Measurements from ENCODE around the gene TESK1.
A peak's percentile ranks its signal among the peaks of the same experiment; 100 is the strongest.

Gene TESK1, protein sequence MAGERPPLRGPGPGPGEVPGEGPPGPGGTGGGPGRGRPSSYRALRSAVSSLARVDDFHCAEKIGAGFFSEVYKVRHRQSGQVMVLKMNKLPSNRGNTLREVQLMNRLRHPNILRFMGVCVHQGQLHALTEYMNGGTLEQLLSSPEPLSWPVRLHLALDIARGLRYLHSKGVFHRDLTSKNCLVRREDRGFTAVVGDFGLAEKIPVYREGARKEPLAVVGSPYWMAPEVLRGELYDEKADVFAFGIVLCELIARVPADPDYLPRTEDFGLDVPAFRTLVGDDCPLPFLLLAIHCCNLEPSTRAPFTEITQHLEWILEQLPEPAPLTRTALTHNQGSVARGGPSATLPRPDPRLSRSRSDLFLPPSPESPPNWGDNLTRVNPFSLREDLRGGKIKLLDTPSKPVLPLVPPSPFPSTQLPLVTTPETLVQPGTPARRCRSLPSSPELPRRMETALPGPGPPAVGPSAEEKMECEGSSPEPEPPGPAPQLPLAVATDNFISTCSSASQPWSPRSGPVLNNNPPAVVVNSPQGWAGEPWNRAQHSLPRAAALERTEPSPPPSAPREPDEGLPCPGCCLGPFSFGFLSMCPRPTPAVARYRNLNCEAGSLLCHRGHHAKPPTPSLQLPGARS

GRCh38 chr9:35604578-35605350 lies at the start of gene TESK1:
TSS of gene TESK1 (plus strand) at chr9:35605262. CDS start at chr9:35605620, 358 bp downstream.
- H3K27ac Mint-ChIP-seq, result peak within 1 kb of the TSS; percentile 98 to 99
- H3K27me3 Mint-ChIP-seq, result no peaks in the 10 kb centered on the region
- DNase-seq (peak; percentile 85 to 88), ATAC-seq (peak; percentile 62)
- peaks cover 55% of the 10 kb centered on the region for H3K4me1 Mint-ChIP-seq
- no peaks in the 10 kb centered on the region for H3K9me3 Mint-ChIP-seq
- H3K4me3 Mint-ChIP-seq, result peak within 1 kb of the TSS; percentile 95 to 100

DNA sequence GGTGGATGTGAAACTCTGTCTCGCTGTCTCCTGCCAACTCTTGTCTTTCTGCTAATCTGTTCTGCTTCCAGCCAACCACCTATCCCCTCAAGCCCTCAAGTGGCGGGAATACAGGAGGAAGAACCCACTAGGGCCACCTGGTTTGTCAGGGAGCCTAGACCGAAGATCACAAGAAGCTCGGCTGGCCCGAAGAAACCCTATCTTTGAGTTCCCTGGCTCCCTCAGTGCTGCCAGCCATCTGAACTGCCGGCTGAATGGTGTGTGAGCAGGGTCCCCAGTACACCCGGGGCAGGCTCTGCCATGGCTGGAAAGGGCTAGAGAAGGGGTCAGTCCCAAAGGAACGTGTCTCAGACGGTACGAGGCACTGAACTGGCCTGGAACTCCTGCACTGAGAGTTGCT lies 49.2 kb upstream of the TESK1 start:
- Mint-ChIP-seq H3K9me3 (no peaks in the 10 kb centered on the region), H3K27ac (peak overlapping the region in 1 of 2 donors; percentile 57), H3K27me3 (no peaks in the 10 kb centered on the region), H3K4me3 (no peak overlapping the region), H3K4me1 (no peaks in the 10 kb centered on the region)
- no peak for DNase-seq
- no peak for ATAC-seq

- no peak overlapping the region for H3K4me3 Mint-ChIP-seq
- H3K4me1 Mint-ChIP-seq, result no peaks in the 10 kb centered on the region
- DNase-seq (no peak), ATAC-seq (no peak)
- H3K9me3 Mint-ChIP-seq, result no peaks in the 10 kb centered on the region
- H3K27me3 Mint-ChIP-seq, result no peaks in the 10 kb centered on the region
- H3K27ac Mint-ChIP-seq, result no peak overlapping the region
These were observed 48.3 kb upstream of the TESK1 start for GRCh38 chr9:35556776-35557175.

DNA sequence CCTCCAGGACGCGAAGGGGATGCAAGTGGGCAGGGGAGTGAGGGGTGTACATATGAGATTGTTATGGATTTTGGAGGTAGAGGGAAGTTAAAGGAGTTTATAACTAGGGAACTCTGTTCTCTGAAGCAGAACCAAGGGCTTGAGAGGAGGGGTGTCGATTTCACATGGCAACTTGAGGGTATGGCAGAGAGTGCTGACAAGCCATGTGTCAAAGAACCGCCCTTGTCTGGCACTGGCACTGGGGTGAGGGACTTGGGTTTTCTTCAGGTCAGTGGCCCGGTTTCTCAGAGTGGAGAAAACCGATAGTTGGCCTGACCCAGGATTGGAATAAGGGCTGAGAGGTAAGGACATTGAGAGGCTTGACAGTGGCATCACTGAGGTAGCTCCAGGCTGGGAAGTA lies 47.7 kb upstream of the TESK1 start:
- no peak for DNase-seq
- peak overlapping the region in 1 of 2 donors; percentile 19 for H3K27ac Mint-ChIP-seq
- H3K4me1 Mint-ChIP-seq, result no peaks in the 10 kb centered on the region
- no peaks in the 10 kb centered on the region for H3K27me3 Mint-ChIP-seq
- H3K4me3 Mint-ChIP-seq, result no peak overlapping the region
- H3K9me3 Mint-ChIP-seq, result no peaks in the 10 kb centered on the region
- ATAC-seq, result no peak

- no peak overlapping the region for H3K27ac Mint-ChIP-seq
- no peak overlapping the region for H3K4me3 Mint-ChIP-seq
- DNase-seq (no peak), ATAC-seq (no peak)
- H3K9me3 Mint-ChIP-seq, result no peaks in the 10 kb centered on the region
- no peaks in the 10 kb centered on the region for H3K27me3 Mint-ChIP-seq
- H3K4me1 Mint-ChIP-seq, result no peaks in the 10 kb centered on the region
These were observed 46.9 kb upstream of the TESK1 start for GRCh38 chr9:35558185-35558584.

DNA sequence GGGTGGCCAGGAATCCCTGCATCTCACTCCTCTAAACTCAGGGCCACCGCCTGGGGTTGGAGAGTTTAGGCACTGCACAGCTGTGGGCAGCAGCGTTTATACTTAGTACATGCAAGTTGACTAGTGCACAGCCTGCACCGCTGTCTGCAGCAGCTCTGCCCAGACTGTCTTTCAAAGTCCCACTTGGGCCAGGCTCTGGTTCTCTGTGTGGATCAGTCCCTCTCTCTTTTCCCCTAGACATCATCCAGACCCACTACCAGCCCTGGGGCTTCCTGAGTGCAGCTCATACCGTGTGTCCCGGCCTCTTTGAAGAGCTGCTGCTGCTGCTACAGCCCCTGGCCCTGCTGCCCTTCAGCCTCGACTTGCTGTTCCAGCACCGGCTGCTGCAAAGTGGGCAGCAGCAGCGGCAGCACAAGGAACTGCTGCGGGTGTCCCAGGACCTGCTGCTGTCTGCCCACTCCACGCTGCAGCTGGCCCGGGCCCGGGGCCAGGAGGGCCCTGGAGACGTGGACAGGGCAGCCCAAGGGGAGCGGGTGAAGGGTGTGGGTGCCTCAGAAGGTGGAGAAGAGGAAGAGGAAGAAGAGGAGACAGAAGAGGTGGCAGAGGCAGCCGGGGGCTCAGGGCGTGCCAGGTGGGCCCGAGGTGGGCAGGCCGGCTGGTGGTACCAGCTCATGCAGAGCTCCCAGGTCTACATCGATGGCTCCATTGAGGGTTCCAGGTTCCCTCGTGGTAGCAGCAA lies 45.1 kb upstream of the TESK1 start:
- no peak overlapping the region for H3K4me3 Mint-ChIP-seq
- no peaks in the 10 kb centered on the region for H3K9me3 Mint-ChIP-seq
- no peaks in the 10 kb centered on the region for H3K27me3 Mint-ChIP-seq
- ATAC-seq, result peak; percentile 11
- H3K4me1 Mint-ChIP-seq, result peaks cover 7% of the 10 kb centered on the region
- peak overlapping the region in 1 of 2 donors; percentile 49 for H3K27ac Mint-ChIP-seq
- no peak for DNase-seq

DNA sequence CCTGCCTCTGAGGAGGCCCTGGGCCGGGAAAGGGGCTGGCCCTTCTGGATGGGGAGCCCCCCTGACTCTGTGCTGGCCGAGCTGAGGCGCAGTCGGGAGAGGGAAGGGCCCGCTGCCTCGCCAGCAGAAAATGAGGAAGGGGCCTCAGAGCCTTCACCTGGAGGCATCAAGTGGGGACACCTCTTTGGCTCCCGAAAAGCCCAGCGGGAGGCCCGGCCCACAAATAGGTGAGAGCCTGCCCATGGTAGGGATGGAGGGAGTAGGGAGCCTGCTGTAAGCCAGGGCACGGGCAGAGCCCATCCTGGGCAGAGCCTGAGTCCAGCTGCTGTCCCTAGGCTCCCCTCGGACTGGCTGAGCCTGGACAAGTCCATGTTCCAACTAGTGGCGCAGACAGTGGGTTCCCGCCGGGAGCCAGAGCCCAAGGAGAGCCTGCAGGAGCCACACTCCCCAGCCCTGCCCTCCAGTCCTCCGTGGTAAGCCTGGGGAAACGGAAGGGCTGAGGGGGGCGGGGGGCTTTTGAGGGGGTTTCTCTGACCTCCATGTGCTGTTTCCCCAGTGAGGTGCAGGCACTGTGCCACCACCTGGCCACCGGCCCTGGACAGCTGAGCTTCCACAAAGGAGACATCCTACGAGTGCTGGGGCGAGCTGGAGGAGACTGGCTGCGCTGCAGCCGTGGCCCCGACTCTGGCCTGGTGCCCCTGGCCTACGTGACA lies 44.3 kb upstream of the TESK1 start:
- DNase-seq (no peak), ATAC-seq (peak; percentile 29)
- Mint-ChIP-seq H3K9me3 (no peaks in the 10 kb centered on the region), H3K4me1 (peaks cover 7% of the 10 kb centered on the region), H3K27me3 (no peaks in the 10 kb centered on the region), H3K27ac (no peak overlapping the region), H3K4me3 (no peak overlapping the region)

DNA sequence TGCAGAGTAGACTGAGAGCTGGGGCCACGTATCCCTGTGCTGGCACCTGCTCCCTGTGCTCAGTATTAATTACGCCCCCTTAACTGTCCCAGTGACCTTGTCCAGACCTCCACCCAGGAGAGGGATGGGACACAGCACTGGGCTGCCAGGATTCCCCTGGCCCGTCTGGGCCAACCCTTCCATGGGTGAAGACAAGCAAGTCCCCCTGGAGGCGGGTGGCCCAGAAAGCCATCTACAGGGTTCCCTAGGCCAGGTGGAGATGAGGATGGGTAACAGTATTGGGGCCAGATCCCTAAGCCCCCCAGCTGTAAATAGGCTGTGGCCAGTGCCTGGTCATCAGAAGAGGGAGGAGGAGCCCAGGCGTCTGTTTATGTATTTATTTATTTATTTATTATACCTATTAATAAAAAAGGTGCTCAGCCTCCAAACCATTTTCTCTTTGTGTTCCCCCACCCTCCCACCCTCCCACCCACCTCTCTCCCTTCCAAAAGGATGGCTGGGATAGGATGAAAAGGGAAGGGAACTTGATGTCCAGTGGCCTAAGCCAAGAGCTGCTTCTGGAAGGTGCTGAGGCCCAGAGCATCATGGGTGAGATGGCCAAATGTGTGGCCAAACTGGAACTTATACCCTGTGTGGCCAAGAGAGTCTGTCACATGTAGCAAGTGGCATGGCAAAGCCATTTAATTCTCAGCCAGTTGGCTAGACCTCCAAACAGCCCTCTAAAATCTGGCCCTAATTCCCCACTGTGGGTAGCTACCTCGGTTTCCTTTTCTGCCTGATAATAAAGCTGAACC lies 43.4 kb upstream of the TESK1 start:
- no peak for ATAC-seq
- H3K4me3 Mint-ChIP-seq, result no peak overlapping the region
- H3K9me3 Mint-ChIP-seq, result no peaks in the 10 kb centered on the region
- DNase-seq, result no peak
- H3K4me1 Mint-ChIP-seq, result peaks cover 16% of the 10 kb centered on the region
- no peaks in the 10 kb centered on the region for H3K27me3 Mint-ChIP-seq
- peak overlapping the region in 1 of 2 donors; percentile 34 for H3K27ac Mint-ChIP-seq

- Mint-ChIP-seq H3K27me3 (no peaks in the 10 kb centered on the region), H3K27ac (peak overlapping the region; percentile 40 to 94), H3K9me3 (no peaks in the 10 kb centered on the region), H3K4me3 (no peak overlapping the region), H3K4me1 (peaks cover 23% of the 10 kb centered on the region)
- ATAC-seq, result no peak
- DNase-seq, result no peak
These were observed 41.9 kb upstream of the TESK1 start for GRCh38 chr9:35562895-35563780.

GRCh38 chr9:35563791-35564197 lies 41.3 kb upstream of the TESK1 start:
- DNase-seq (no peak), ATAC-seq (no peak)
- Mint-ChIP-seq H3K4me1 (peaks cover 23% of the 10 kb centered on the region), H3K9me3 (no peaks in the 10 kb centered on the region), H3K27me3 (no peaks in the 10 kb centered on the region), H3K27ac (peak overlapping the region; percentile 37 to 57), H3K4me3 (peak overlapping the region in 1 of 2 donors; percentile 25)

DNA sequence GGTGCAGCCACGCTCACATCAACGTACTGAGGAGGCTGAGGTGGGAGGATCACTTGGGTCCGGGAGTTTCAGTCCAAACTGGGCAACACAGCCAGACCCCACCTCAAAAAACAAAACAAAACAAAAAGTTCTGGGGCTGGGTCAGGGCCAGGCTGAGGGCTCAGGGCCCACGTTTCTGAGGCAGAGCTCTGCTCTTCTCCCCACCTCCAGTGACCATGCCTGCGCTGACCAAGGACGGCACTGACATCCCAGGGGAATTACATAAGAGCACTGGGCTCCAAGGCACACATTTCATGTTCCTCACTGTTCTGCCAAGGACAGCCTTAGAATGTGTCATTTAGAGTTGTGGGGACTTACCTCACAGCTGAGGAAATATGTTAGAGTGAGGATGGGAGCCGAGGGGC lies 40.4 kb upstream of the TESK1 start:
- H3K4me3 Mint-ChIP-seq, result no peak overlapping the region

DNA sequence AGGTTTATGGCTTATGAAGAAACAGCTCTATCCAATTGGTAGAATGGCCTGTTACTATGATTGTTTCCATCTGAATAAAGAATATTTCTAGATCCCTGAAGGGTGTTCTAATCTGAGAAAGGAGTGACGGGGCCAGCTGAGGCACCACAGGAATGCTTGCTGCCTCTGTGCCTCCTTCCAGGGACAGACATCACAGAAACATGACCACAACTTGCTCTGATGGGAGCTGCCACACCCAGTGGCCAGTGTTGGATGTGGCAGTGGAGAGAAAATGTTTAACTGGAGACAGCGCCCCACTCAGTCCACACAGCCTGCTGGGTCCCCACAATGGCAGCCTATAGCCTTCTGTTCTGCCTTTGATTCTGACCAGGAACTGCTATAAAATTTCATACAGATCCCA lies 38.6 kb upstream of the TESK1 start:
- Mint-ChIP-seq H3K4me1 (peaks cover 46% of the 10 kb centered on the region), H3K4me3 (no peak overlapping the region), H3K9me3 (no peaks in the 10 kb centered on the region), H3K27me3 (no peaks in the 10 kb centered on the region), H3K27ac (no peak overlapping the region)
- ATAC-seq (no peak), DNase-seq (no peak)

More for the DNA sequence above, 40.4 kb upstream of the TESK1 start:
- Mint-ChIP-seq H3K27me3 (no peaks in the 10 kb centered on the region), H3K9me3 (no peaks in the 10 kb centered on the region), H3K4me1 (peaks cover 29% of the 10 kb centered on the region), H3K27ac (peak overlapping the region in 1 of 2 donors; percentile 69)
- ATAC-seq (no peak), DNase-seq (no peak)

GRCh38 chr9:35568196-35568595 lies 36.9 kb upstream of the TESK1 start:
- Mint-ChIP-seq H3K9me3 (no peaks in the 10 kb centered on the region), H3K4me3 (no peak overlapping the region), H3K27me3 (no peaks in the 10 kb centered on the region), H3K4me1 (peaks cover 58% of the 10 kb centered on the region), H3K27ac (peak overlapping the region; percentile 66 to 89)
- DNase-seq (no peak), ATAC-seq (no peak)

Data from stimulated activated naive CD8-positive, alpha-beta T cell treated with anti-CD3 and anti-CD28 coated beads, Interleukin-15, amount 100 ng/mL, for 72 hours (primary cell).